ENCODE measurements around the gene MOCOS. TPM values are rescaled to one million over a fixed set of nuclear protein-coding genes. Genes with fewer than 3 reads are reported as not detected.

MOCOS gene
- total RNA-seq, 2 experiments from 2014 or later, result 0.19 to 0.23 TPM

DNA sequence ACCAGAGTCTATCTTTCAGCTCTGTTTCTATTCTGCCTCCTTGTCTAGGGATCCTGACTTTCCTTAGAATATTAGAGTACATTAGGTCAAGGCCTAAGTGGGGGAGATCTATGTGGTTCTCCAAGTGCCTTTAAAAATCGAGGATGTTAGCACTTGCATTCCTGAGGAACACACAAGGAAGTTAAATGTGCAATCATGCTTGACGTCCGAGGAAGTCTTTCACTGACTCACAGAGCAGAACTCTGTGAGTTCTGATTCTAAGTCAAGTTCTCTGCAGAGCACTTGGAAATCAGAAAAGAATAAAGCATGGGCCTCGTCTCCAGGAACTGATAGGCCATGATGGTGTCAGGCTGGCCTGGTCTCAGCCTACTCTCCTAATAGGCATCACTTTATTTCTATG, 127.5 kb downstream of the MOCOS start:
- H3K27ac Mint-ChIP-seq, result no peak overlapping the region
- POLR2A ChIA-PET, result no interaction called here
- no peaks in the 10 kb centered on the region for H3K36me3 Mint-ChIP-seq
- ATAC-seq (ENCODE audit: low read depth) (no peak), DNase-seq (no peak)
- H3K4me3 Mint-ChIP-seq, result no peak overlapping the region
- peaks cover 13% of the 10 kb centered on the region for H3K27me3 Mint-ChIP-seq
- H3K9me3 Mint-ChIP-seq, result peaks cover 17% of the 10 kb centered on the region
- no peaks in the 10 kb centered on the region for H3K4me1 Mint-ChIP-seq

DNA sequence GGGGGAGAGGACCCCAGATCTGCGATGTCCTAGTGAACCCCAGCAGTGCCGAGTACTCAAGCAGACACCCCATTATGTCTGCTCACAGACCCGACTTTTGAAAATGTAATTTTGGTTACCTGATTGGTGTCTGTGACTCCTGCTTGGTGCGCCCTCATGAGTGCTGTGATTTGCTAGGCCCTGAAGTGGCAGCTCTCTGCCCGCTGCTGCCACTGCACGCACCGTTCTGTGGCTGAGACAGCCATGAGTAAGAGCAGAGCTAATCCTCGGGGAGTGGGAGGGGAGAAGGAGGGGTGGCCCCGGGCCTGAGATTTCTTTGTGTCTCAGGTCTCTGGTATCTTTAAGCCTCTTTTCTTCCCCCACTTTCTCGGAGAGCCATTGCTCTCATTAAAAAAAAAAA, 128.4 kb downstream of the MOCOS start:
- Mint-ChIP-seq H3K27me3 (peaks cover 12% of the 10 kb centered on the region), H3K4me3 (no peak overlapping the region), H3K9me3 (peaks cover 17% of the 10 kb centered on the region), H3K27ac (no peak overlapping the region), H3K4me1 (no peaks in the 10 kb centered on the region), H3K36me3 (no peaks in the 10 kb centered on the region)
- ATAC-seq (ENCODE audit: low read depth), result no peak
- DNase-seq, result no peak
- POLR2A ChIA-PET, result no interaction called here

DNA sequence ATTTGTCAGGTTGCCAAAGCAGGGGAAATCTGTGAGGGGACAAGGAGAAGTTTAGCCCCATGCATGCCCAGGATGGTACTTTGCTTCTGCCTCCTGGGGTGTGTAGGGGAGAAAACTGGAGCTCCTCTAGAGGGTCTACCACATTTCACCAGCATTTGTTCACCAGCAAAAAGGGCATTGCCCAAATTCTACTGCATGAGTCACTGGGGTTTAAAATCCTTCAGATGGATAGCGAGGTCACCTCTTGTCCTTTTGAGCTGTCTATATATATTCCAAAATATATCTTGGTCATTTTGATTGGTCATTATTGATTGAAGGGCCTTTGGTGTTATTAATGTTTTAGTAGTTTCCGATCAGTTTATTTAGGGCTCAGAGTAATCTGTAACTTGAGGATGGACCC, 128.9 kb downstream of the MOCOS start:
- DNase-seq (no peak), ATAC-seq (ENCODE audit: low read depth) (no peak)
- H3K9me3 Mint-ChIP-seq, result peaks cover 17% of the 10 kb centered on the region
- POLR2A ChIA-PET, result no interaction called here
- no peak overlapping the region for H3K4me3 Mint-ChIP-seq
- no peaks in the 10 kb centered on the region for H3K36me3 Mint-ChIP-seq
- no peak overlapping the region for H3K27ac Mint-ChIP-seq
- H3K27me3 Mint-ChIP-seq, result peaks cover 13% of the 10 kb centered on the region
- no peaks in the 10 kb centered on the region for H3K4me1 Mint-ChIP-seq

Other genes starting within 250 kb of the MOCOS start
- 10 to 100 TPM; 33.5 to 33.9 TPM for gene RPRD1A, start 119.9 kb upstream of the MOCOS start, total RNA-seq
- 10 to 100 TPM; 18.4 to 20.4 TPM for gene SLC39A6, start 58.2 kb upstream of the MOCOS start, total RNA-seq
- gene ELP2, start 57.6 kb upstream of the MOCOS start, total RNA-seq, result 10 to 100 TPM; 82.4 to 87.4 TPM
- gene FHOD3, start 110.2 kb downstream of the MOCOS start, total RNA-seq, result not detected

All from activated naive CD8-positive, alpha-beta T cell treated with anti-CD3 and anti-CD28 coated beads, Interleukin-2, amount 10 ng/mL, durations not matched to agents 7 days and 5 days (primary cell).